NCI-H460 (cell line): Measurements from ENCODE around the gene KIF1B. TPM values are rescaled to one million over a fixed set of nuclear protein-coding genes. Genes with fewer than 3 reads are reported as not detected.

ENCODE experiments used
- DNase-seq: peaks from one replicate; pipeline ENCODE4 v3.0.0-alpha.2; 2016; ENCODE audit warnings: low read depth; ENCODE audit errors: extremely low read depth
- total RNA-seq: library from RNA; depleted of rRNA; stranded (reverse); fragments of >200 nt; shearing (Covaris generic); gene quantifications from 2 replicates; pipeline ENCODE4 v1.2.3, GENCODE V29; 2014

The KIF1B gene
- total RNA-seq, 1 experiment from 2014 or later = 15.2 TPM

- DNase-seq = no peak
Measured at GRCh38 chr1:10319750-10320149, 109.4 kb downstream of the KIF1B start.

GRCh38 chr1:10320336-10320735, 110.0 kb downstream of the KIF1B start:
- no peak for DNase-seq

- DNase-seq = no peak
Measured at GRCh38 chr1:10322821-10323220, 112.5 kb downstream of the KIF1B start.

- no peak for DNase-seq
Measured at GRCh38 chr1:10324627-10325026, 114.3 kb downstream of the KIF1B start.

- DNase-seq = no peak
Measured at GRCh38 chr1:10325521-10325920, 115.2 kb downstream of the KIF1B start.

GRCh38 chr1:10326251-10326650, 115.9 kb downstream of the KIF1B start:
- no peak for DNase-seq

GRCh38 chr1:10328180-10328963, 118.0 kb downstream of the KIF1B start:
- no peak for DNase-seq

GRCh38 chr1:10337436-10337835, 127.1 kb downstream of the KIF1B start:
- DNase-seq = no peak

- peak; percentile 7 for DNase-seq
Measured at GRCh38 chr1:10338047-10338446, 127.7 kb downstream of the KIF1B start.

- no peak for DNase-seq
Measured at GRCh38 chr1:10338611-10339010, 128.2 kb downstream of the KIF1B start.

GRCh38 chr1:10339036-10339567, 128.7 kb downstream of the KIF1B start:
- DNase-seq = no peak

- DNase-seq = no peak
Measured at GRCh38 chr1:10339815-10340214, 129.4 kb downstream of the KIF1B start.

- no peak for DNase-seq
Measured at GRCh38 chr1:10340930-10341590, 130.7 kb downstream of the KIF1B start.

GRCh38 chr1:10347109-10347508, 136.7 kb downstream of the KIF1B start:
- no peak for DNase-seq

- DNase-seq = no peak
Measured at GRCh38 chr1:10353282-10353681, 142.9 kb downstream of the KIF1B start.

- DNase-seq = no peak
Measured at GRCh38 chr1:10353693-10354092, 143.3 kb downstream of the KIF1B start.

GRCh38 chr1:10360045-10360444, 149.7 kb downstream of the KIF1B start:
- DNase-seq = no peak

GRCh38 chr1:10361515-10361914, 151.1 kb downstream of the KIF1B start:
- no peak for DNase-seq

- no peak for DNase-seq
Measured at GRCh38 chr1:10368194-10368593, 157.8 kb downstream of the KIF1B start.

- DNase-seq = no peak
Measured at GRCh38 chr1:10374442-10374860, 164.1 kb downstream of the KIF1B start.

- DNase-seq = peak; percentile 74
Measured at GRCh38 chr1:10377365-10378029, 167.1 kb downstream of the KIF1B start.
